Colonic mucosa (tissue), 4 donors: ENCODE results near the gene RAP2B. TPM values are rescaled to one million over a fixed set of nuclear protein-coding genes. Genes with fewer than 3 reads are reported as not detected.
"Not testable (repeated sequence)": the region's sequence is repeated elsewhere in the genome, so short reads cannot be mapped to it uniquely, and the experiment has no call there.

Experiments used
- DNase-seq: peaks from one replicate; pipeline ENCODE4 v3.0.0-alpha.2; 2020
- H3K27ac ChIP-seq: fragments of 200-600 bp; one replicate; pipeline ENCODE4 v1.8.0; 2021
- H3K27me3 ChIP-seq: fragments of 200-600 bp; one replicate; pipeline ENCODE4 v1.8.0; 2021
- H3K36me3 ChIP-seq: fragments of 200-600 bp; one replicate; pipeline ENCODE4 v1.8.0; 2021
- H3K4me1 ChIP-seq: fragments of 200-600 bp; one replicate; pipeline ENCODE4 v1.8.0; 2021; ENCODE audit warnings: mild to moderate bottlenecking
- H3K4me3 ChIP-seq: fragments of 200-600 bp; one replicate; pipeline ENCODE4 v1.8.0; 2021
- H3K9ac ChIP-seq, 2 donors: one replicate each; pipeline ENCODE4 v1.7.0; 2013; ENCODE audit warnings: control low read depth in 2 of 2, low read depth in 2 of 2, low read length in 2 of 2
- H3K9me3 ChIP-seq: fragments of 200-600 bp; one replicate; pipeline ENCODE4 v1.8.0; 2021
- intact Hi-C: fragments of 100-400 bp; cut with DNase I; formaldehyde crosslinking; loops from one replicate; pipeline ENCODE4 v1.14.1; 2022
- total RNA-seq, 2 donors: library from RNA; stranded (reverse); fragmentation: NEBNext Ultra II Directional in 1 of 2; extraction: Animal tissue kit (Norgen Biotek cat#: 25700) in 1 of 2; gene quantifications; one replicate each; pipeline ENCODE4 v1.2.1, GENCODE V29; 2021
- TF ChIP-seq, protein P1 (sequence below): fragments of 200-600 bp; IDR thresholded peaks from one replicate; pipeline ENCODE4 v1.8.0; 2022; ENCODE audit warnings: antibody characterized with exemption, mild to moderate bottlenecking
- donor health status: healthy.
- donor health status: DM: no; HTN: no; CAD: no.
- donor health status: DM: no; HTN: no; CAD: no.

The RAP2B gene
- total RNA-seq, 2 donors from 2014 or later = 10.6 to 23.5 TPM

DNA sequence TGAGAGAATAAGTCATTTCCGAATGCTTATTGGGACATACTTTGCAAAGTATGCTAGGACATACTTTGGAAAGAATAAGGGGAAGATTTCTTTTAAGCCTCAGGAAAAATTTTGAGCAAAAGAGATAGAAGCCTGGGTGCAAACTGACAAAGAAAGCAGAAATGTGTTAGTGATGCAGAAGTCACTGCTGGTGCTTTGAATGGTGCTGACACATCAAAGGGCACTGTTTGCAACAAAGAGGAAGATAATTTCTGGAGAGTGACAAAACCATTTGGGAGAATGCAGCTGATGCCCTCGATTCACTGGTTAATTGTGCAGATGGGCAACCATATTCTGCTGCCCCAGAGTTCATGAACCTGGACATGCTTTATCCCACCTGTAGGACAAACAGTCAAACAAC lies 11.0 kb upstream of the RAP2B start:
- no peaks in the 10 kb centered on the region for H3K36me3 ChIP-seq
- no peak overlapping the region for H3K4me3 ChIP-seq
- H3K27ac ChIP-seq = no peak overlapping the region
- TF ChIP-seq, protein P1, sequence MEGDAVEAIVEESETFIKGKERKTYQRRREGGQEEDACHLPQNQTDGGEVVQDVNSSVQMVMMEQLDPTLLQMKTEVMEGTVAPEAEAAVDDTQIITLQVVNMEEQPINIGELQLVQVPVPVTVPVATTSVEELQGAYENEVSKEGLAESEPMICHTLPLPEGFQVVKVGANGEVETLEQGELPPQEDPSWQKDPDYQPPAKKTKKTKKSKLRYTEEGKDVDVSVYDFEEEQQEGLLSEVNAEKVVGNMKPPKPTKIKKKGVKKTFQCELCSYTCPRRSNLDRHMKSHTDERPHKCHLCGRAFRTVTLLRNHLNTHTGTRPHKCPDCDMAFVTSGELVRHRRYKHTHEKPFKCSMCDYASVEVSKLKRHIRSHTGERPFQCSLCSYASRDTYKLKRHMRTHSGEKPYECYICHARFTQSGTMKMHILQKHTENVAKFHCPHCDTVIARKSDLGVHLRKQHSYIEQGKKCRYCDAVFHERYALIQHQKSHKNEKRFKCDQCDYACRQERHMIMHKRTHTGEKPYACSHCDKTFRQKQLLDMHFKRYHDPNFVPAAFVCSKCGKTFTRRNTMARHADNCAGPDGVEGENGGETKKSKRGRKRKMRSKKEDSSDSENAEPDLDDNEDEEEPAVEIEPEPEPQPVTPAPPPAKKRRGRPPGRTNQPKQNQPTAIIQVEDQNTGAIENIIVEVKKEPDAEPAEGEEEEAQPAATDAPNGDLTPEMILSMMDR = no peak
- intact Hi-C loops = no loop called here
- no peaks in the 10 kb centered on the region for H3K27me3 ChIP-seq
- no peak overlapping the region for H3K9ac ChIP-seq
- DNase-seq = no peak
- no peaks in the 10 kb centered on the region for H3K4me1 ChIP-seq
- no peaks in the 10 kb centered on the region for H3K9me3 ChIP-seq

DNA sequence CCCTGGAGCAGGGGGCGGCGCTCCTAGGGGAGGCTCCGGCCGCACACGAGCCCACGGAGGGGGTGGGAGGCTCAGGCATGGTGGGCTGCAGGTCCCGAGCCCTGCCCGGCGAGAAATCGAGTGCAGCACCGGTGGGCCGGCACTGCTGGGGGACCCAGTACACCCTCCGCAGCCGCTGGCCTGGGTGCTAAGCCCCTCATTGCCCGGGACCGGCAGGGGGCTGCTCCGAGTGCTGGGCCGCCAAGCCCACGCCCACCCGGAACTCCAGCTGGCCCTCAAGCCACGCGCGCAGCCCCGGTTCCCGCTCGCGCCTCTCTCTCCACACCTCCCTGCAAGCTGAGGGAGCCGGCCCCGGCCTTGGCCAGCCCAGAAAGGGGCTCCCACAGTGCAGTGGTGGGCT lies 6.2 kb upstream of the RAP2B start:
- H3K4me1 ChIP-seq, H3K4me3 ChIP-seq, H3K27me3 ChIP-seq, DNase-seq, H3K9me3 ChIP-seq, intact Hi-C loops, H3K36me3 ChIP-seq, H3K9ac ChIP-seq, H3K27ac ChIP-seq: not testable (repeated sequence)

DNA sequence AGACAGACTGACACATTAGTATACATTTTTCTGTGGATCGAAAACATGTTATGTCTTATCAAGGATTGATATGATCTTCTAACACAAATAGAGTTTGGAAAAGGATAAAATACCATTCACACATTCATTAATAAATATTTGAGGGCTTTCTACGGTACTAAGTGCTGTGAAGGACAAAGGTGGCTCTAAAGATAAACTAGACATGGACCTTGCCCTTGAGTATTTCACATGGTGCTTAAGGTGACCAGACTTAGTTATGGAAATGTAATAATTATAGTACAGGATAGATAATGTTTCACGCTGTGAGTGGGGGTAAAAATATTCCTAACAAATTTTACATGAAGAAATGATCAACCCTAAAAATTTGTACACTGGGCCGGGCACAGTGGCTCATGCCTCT lies 3.8 kb upstream of the RAP2B start:
- no peaks in the 10 kb centered on the region for H3K27me3 ChIP-seq
- no peaks in the 10 kb centered on the region for H3K36me3 ChIP-seq
- no peak for DNase-seq
- no peak overlapping the region for H3K9ac ChIP-seq
- no peak overlapping the region for H3K4me3 ChIP-seq
- intact Hi-C loops = no loop called here
- no peak overlapping the region for H3K27ac ChIP-seq
- H3K4me1 ChIP-seq = no peaks in the 10 kb centered on the region
- TF ChIP-seq, protein P1 = no peak
- H3K9me3 ChIP-seq = no peaks in the 10 kb centered on the region

DNA sequence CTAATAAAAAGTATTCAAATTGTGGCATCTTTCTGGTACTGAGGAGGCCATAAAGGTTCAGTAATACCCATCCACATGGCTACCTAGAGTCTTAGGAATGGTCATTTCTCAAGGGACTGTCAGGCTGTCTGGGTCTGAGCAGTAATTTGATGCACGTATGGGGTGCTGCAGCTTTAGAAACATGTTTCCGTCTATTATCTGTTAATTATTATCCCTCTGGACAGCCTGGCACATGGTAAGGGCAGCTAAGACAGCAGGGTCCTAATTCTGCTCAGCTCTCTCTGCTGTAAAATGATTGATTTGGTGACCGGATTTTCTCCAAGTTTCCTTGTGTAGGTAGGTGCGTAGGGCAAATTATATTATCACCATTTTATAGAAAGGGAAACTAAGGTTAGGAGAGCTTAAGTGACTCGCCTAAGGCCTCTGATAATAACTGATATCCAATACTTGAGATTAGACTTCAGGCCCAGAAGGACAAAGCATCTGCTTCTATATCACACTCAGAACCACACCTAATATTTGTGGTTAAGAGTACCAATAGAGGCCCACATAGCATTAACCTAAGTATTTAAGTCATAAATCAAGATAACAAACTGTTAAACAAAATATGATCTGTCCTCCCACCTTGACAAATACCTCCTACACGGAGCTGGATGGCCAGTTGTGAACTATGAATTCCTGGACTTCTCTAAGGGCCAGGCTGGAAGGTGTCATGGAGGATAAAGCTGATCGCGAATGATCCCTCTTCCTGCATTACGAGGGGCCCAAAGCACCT lies 2.9 kb upstream of the RAP2B start:
- Histone ChIP-seq H3K27me3 (no peaks in the 10 kb centered on the region), H3K9ac (no peak overlapping the region), H3K9me3 (no peaks in the 10 kb centered on the region), H3K36me3 (no peaks in the 10 kb centered on the region), H3K27ac (peak overlapping the region; percentile 97), H3K4me1 (no peaks in the 10 kb centered on the region), H3K4me3 (no peak overlapping the region)
- DNase-seq = no peak
- TF ChIP-seq, protein P1 = no peak
- intact Hi-C loops = no loop called here

DNA sequence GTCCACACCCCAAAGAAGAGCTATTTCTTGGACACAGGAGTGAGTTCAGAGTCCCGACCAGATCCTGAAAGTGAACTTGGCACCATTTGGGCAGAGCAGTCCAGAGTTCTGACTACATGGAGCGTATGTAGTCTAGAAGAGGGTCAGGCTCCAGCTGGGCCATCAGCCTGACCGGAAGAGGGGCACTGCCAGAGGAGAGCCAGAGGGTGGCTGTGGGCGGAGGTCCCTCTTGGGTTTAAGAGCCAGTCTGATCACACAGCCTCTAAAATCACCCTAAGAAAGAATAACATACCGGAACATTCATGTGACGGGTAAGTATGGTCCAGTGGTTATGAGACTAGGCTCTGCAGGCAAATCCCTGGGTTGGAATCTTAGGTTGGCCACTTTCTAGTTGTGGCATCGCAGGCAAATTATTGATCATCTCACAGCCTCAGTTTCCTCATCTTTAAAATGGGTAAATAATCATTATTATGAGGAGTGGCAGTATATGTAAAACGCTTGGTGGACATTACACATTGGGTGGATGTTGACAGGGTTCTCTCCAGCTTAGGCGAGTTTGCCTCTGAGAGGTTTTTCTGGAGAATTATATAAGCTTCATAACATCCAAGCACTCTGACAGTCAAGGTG lies 2.1 kb upstream of the RAP2B start:
- Histone ChIP-seq H3K9ac (peak overlapping the region; percentile 73 to 84), H3K4me1 (no peaks in the 10 kb centered on the region), H3K27me3 (no peaks in the 10 kb centered on the region), H3K9me3 (no peaks in the 10 kb centered on the region), H3K27ac (peak overlapping the region; percentile 97), H3K36me3 (no peaks in the 10 kb centered on the region), H3K4me3 (peak overlapping the region; percentile 84)
- no peak for DNase-seq
- intact Hi-C loops = loop anchor here (5.0 kb wide), 1 partner anchor 113 kb away; no protein-coding TSS in a partner anchor
- TF ChIP-seq, protein P1 = no peak
